HL-60 (cell line): ENCODE data around the gene VSTM2L.
A peak's percentile ranks its signal among the peaks of the same experiment; 100 is the strongest.

Source experiments
- DNase-seq, 2 experiments: peaks; one replicate each; pipeline ENCODE4 v3.0.0-alpha.2; 2010 to 2020; ENCODE audit warnings: low read depth in 1 of 2, low spot score in 1 of 2
- H3K27ac ChIP-seq: fragments of 250-450 bp; sonication (Bioruptor Pico); replicated peaks from 2 replicates; pipeline ENCODE4 v1.5.1; 2020; ENCODE audit warnings: mild to moderate bottlenecking, moderate library complexity
- H3K27me3 ChIP-seq: fragments of 250-450 bp; sonication (Bioruptor Pico); 2 replicates; pipeline ENCODE4 v1.5.1; 2021; ENCODE audit warnings: mild to moderate bottlenecking, moderate library complexity; ENCODE audit not compliant: insufficient read depth, poor library complexity, severe bottlenecking
- H3K4me3 ChIP-seq: replicated peaks from 2 replicates; pipeline ENCODE4 v1.5.1; 2011; ENCODE audit warnings: mild to moderate bottlenecking, control low read depth, low read length; ENCODE audit not compliant: insufficient read depth
- GABPA ChIP-seq: IDR thresholded peaks from 2 replicates; pipeline ENCODE4 v1.6.1; 2012; ENCODE audit warnings: low read depth
- POLR2AphosphoS5 ChIP-seq: IDR thresholded peaks from 2 replicates; pipeline ENCODE4 v1.6.1; 2012; ENCODE audit warnings: low read depth
- SPI1 ChIP-seq: IDR thresholded peaks from 2 replicates; pipeline ENCODE4 v1.6.1; 2012; ENCODE audit warnings: low read depth, mild to moderate bottlenecking, borderline replicate concordance
- TF ChIP-seq, protein P1 (sequence below): IDR thresholded peaks from 2 replicates; pipeline ENCODE4 v1.6.1; 2012; ENCODE audit warnings: low read depth; ENCODE audit not compliant: insufficient replicate concordance
- TF ChIP-seq, protein P2 (sequence below): IDR thresholded peaks from one replicate; pipeline ENCODE4 v1.5.1; 2011; ENCODE audit warnings: low read length, control low read depth, inconsistent platforms; ENCODE audit not compliant: insufficient read depth

VSTM2L gene

DNA sequence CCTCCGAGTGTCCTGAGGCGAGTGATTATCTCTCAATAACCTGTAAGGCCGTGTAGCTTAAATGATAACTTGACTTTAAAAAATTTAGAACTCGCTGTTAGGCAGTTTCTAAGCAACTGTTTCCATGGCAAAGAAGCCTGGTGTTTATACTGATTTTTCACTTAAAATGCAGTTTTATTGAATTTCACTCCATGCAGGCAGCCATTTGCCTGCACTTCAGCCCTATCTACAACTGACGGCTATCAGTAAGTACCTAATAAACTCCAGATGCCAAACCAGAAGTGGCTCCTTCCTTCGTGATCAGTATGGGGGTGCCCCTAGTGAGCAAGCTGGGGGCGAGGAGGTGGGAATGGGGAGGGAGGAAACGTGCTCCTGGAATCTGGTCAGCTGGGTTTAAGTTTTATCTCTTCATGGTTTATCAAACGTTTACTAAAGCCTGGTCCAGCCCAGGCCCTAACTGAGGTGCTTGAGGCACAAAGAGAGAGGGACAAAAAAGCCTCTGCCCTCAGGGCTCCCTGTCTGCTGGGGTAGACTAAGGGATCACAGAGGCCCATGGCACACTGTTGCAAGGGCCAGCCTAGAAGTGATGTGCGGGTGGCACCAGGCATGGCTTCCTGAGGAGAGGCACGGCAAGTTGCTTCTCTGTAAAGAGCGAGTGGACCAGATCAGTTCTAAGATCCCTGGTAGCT is 84.8 kb downstream of the VSTM2L start:
- TF ChIP-seq, protein P1, sequence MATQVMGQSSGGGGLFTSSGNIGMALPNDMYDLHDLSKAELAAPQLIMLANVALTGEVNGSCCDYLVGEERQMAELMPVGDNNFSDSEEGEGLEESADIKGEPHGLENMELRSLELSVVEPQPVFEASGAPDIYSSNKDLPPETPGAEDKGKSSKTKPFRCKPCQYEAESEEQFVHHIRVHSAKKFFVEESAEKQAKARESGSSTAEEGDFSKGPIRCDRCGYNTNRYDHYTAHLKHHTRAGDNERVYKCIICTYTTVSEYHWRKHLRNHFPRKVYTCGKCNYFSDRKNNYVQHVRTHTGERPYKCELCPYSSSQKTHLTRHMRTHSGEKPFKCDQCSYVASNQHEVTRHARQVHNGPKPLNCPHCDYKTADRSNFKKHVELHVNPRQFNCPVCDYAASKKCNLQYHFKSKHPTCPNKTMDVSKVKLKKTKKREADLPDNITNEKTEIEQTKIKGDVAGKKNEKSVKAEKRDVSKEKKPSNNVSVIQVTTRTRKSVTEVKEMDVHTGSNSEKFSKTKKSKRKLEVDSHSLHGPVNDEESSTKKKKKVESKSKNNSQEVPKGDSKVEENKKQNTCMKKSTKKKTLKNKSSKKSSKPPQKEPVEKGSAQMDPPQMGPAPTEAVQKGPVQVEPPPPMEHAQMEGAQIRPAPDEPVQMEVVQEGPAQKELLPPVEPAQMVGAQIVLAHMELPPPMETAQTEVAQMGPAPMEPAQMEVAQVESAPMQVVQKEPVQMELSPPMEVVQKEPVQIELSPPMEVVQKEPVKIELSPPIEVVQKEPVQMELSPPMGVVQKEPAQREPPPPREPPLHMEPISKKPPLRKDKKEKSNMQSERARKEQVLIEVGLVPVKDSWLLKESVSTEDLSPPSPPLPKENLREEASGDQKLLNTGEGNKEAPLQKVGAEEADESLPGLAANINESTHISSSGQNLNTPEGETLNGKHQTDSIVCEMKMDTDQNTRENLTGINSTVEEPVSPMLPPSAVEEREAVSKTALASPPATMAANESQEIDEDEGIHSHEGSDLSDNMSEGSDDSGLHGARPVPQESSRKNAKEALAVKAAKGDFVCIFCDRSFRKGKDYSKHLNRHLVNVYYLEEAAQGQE, result no peak
- TF ChIP-seq, protein P2, sequence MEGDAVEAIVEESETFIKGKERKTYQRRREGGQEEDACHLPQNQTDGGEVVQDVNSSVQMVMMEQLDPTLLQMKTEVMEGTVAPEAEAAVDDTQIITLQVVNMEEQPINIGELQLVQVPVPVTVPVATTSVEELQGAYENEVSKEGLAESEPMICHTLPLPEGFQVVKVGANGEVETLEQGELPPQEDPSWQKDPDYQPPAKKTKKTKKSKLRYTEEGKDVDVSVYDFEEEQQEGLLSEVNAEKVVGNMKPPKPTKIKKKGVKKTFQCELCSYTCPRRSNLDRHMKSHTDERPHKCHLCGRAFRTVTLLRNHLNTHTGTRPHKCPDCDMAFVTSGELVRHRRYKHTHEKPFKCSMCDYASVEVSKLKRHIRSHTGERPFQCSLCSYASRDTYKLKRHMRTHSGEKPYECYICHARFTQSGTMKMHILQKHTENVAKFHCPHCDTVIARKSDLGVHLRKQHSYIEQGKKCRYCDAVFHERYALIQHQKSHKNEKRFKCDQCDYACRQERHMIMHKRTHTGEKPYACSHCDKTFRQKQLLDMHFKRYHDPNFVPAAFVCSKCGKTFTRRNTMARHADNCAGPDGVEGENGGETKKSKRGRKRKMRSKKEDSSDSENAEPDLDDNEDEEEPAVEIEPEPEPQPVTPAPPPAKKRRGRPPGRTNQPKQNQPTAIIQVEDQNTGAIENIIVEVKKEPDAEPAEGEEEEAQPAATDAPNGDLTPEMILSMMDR, result no peak
- TF ChIP-seq POLR2AphosphoS5 (no peak), SPI1 (no peak), GABPA (no peak)
- no peak for DNase-seq
- Histone ChIP-seq H3K27me3 (no peaks in the 10 kb centered on the region), H3K27ac (no peak overlapping the region), H3K4me3 (no peak overlapping the region)

DNA sequence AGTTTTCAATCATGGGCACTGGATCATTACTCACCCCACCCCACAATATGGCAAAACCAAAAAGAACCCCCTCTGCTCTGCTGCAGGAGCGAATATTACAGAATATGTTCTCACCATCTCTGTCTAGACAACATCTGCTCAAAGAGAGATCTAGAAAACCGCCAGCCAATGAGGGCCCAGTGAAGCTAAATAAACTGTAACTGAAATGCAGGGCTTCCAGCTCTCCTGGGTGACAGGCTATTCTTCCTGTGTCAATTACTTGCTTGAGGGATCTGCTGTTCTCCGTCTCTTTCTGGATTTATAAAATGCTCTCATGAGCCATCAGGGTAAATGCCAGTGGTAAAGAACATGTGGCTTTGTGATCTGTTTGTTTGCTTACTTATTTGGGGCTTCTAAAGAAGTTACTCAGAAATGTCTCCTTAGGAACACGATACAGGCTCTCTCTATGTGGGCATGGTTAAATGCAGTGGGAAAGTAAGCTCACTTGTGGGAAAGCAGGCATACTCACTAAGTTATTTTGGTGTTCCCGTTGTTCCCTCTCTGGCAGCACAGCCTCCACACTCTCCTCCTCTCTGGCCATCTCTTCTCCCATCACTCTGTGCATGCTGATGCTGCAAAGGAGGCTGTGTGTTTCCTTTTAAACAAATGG is 85.5 kb downstream of the VSTM2L start:
- no peak for DNase-seq
- TF ChIP-seq GABPA (no peak), POLR2AphosphoS5 (no peak), SPI1 (no peak)
- TF ChIP-seq, protein P1, result no peak
- TF ChIP-seq, protein P2, result no peak

DNA sequence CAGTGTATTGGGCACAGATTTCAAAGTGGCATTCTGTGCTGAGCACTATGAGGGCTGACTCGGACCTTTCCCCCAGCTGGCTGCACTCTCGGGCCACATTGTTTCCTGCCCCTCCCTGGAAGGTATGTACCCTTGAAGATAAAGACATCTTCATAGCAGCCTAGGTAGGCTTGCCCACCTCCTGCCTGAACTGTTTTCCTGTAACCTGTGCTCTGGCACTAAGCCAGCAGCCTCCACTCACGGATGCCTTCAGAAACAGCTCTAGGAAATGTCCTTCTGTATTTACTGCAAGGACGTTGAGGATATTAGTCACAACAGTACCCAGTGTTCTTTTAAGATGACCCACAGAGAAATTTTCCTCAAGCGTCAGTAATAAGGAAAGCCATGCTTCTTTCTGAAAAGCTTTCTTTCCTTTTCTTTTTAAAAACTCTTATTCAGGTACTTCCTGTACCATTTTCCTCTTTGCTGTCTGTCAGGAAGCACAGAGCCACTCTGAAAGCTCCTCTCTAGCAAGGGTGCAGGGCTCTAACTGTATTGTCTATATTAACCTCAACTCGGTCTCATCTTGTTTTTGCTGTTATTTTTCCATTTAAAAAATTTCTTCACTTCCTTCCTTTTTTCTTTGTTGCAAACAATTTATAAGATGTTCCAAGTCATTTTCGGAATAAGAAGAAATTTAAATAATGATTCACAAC is 86.8 kb downstream of the VSTM2L start:
- Histone ChIP-seq H3K27me3 (no peaks in the 10 kb centered on the region), H3K4me3 (no peak overlapping the region), H3K27ac (peak overlapping the region; percentile 88)
- TF ChIP-seq POLR2AphosphoS5 (peak; percentile 18; the same call in 1 of the 2 replicates), SPI1 (peak; percentile 27; the same call in 1 of the 2 replicates)
- TF ChIP-seq, protein P1, result no peak
- peak; percentile 23 to 31 for DNase-seq

More for the DNA sequence above, 85.5 kb downstream of the VSTM2L start:
- H3K27ac ChIP-seq, result no peak overlapping the region
- no peaks in the 10 kb centered on the region for H3K27me3 ChIP-seq
- H3K4me3 ChIP-seq, result no peak overlapping the region
